Neural progenitor cell (in vitro differentiated cells): Measurements from ENCODE around the gene SPAG6. TPM values are rescaled to one million over a fixed set of nuclear protein-coding genes. Genes with fewer than 3 reads are reported as not detected.
A peak's percentile ranks its signal among the peaks of the same experiment; 100 is the strongest.

ENCODE experiments used
- DNase-seq: peaks from one replicate; pipeline ENCODE4 v3.0.0-alpha.2; 2016; ENCODE audit warnings: low spot score
- H2AFZ ChIP-seq: fragments of 200-600 bp; sonication (generic); replicated peaks from 2 replicates; pipeline ENCODE4 v1.6.1; 2016; ENCODE audit warnings: antibody characterized with exemption
- H3F3A ChIP-seq: fragments of 200-600 bp; sonication (generic); 2 replicates; pipeline ENCODE4 v1.6.1; 2016; ENCODE audit warnings: antibody characterized with exemption, low read depth
- H3K27ac ChIP-seq: fragments of 200-600 bp; sonication (generic); 2 replicates; pipeline ENCODE4 v1.5.1; 2016; ENCODE audit warnings: mild to moderate bottlenecking
- H3K27me3 ChIP-seq: fragments of 200-600 bp; sonication (generic); 2 replicates; pipeline ENCODE4 v1.6.1; 2016; ENCODE audit warnings: mild to moderate bottlenecking, moderate library complexity
- H3K36me3 ChIP-seq: fragments of 200-600 bp; sonication (generic); 2 replicates; pipeline ENCODE4 v1.5.1; 2016
- H3K4me1 ChIP-seq: fragments of 200-600 bp; sonication (generic); 2 replicates; pipeline ENCODE4 v1.6.1; 2016; ENCODE audit warnings: mixed run types
- H3K4me2 ChIP-seq: fragments of 200-600 bp; sonication (generic); 2 replicates; pipeline ENCODE4 v1.6.1; 2016
- H3K4me3 ChIP-seq: fragments of 200-600 bp; sonication (generic); 2 replicates; pipeline ENCODE4 v1.5.1; 2016
- H3K79me2 ChIP-seq: fragments of 200-600 bp; sonication (generic); 2 replicates; pipeline ENCODE4 v1.6.1; 2016; ENCODE audit warnings: low read depth
- H3K9ac ChIP-seq: fragments of 200-600 bp; sonication (generic); 2 replicates; pipeline ENCODE4 v1.6.1; 2016
- H3K9me3 ChIP-seq: fragments of 200-600 bp; sonication (generic); 2 replicates; pipeline ENCODE4 v1.5.1; 2016; ENCODE audit warnings: low read depth
- H4K20me1 ChIP-seq: fragments of 200-600 bp; sonication (generic); 2 replicates; pipeline ENCODE4 v1.6.1; 2016; ENCODE audit warnings: low read depth
- H3K27ac Mint-ChIP-seq: 3 replicates; pipeline ENCODE4 v1.8.0; 2021; ENCODE audit warnings: mixed read lengths
- H3K27me3 Mint-ChIP-seq: 2 replicates; pipeline ENCODE4 v1.8.0; 2022; ENCODE audit warnings: low read depth, mild to moderate bottlenecking, inconsistent platforms, moderate library complexity, mixed read lengths; ENCODE audit not compliant: insufficient read depth
- H3K36me3 Mint-ChIP-seq: 3 replicates; pipeline ENCODE4 v1.8.0; 2021; ENCODE audit warnings: mixed read lengths
- H3K4me1 Mint-ChIP-seq: 3 replicates; pipeline ENCODE4 v1.8.0; 2021; ENCODE audit warnings: mixed read lengths
- H3K4me3 Mint-ChIP-seq: 3 replicates; pipeline ENCODE4 v1.8.0; 2021; ENCODE audit warnings: mild to moderate bottlenecking, moderate library complexity, mixed read lengths
- H3K9me3 Mint-ChIP-seq: 3 replicates; pipeline ENCODE4 v1.8.0; 2020; ENCODE audit warnings: mixed read lengths
- EZH2 ChIP-seq: fragments of 200-600 bp; sonication (generic); IDR thresholded peaks from 2 replicates; pipeline ENCODE4 v1.6.1; 2017; ENCODE audit warnings: antibody characterized with exemption, mild to moderate bottlenecking, moderate library complexity
- EZH2phosphoT487 ChIP-seq: fragments of 200-600 bp; sonication (generic); IDR thresholded peaks from 2 replicates; pipeline ENCODE4 v1.6.1; 2017; ENCODE audit warnings: antibody characterized with exemption
- total RNA-seq: library from RNA; depleted of rRNA; stranded (reverse); fragments of >200 nt; gene quantifications from 2 replicates; pipeline ENCODE4 v1.2.3, GENCODE V29; 2015; ENCODE audit warnings: low replicate concordance
- TF ChIP-seq, protein P1 (sequence below): fragments of 200-600 bp; sonication (generic); IDR thresholded peaks from 2 replicates; pipeline ENCODE4 v1.5.1; 2017; ENCODE audit warnings: antibody characterized with exemption, mild to moderate bottlenecking

The SPAG6 gene
- total RNA-seq, 1 donor from 2014 or later, result 0.71 TPM

DNA sequence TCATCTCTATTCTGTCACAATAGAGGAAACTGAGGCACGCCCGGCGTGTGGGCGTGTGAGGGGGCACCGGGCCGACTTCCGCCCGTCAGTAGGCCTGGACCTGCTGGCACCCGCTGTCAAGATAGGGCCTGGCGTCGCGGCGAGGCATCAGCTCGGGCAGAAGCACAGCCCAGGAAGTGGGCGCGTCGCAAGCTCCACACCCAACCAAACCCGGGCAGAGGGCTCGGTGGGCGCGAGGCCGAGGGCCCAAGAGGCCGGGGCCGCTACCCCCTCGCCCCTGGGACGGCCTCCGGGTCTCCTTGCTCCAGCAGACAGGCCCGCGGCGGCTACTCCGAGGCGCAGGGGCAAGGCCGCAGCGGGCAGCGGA is 91.2 kb downstream of the SPAG6 start:
- Histone ChIP-seq H3K4me1 (peaks cover 9% of the 10 kb centered on the region), H3K27ac (no peak overlapping the region), H3F3A (peaks cover 26% of the 10 kb centered on the region), H4K20me1 (no peaks in the 10 kb centered on the region), H3K4me3 (peak overlapping the region; percentile 61), H3K9ac (no peak overlapping the region), H3K36me3 (no peaks in the 10 kb centered on the region), H2AFZ (peak overlapping the region; percentile 96), H3K79me2 (no peaks in the 10 kb centered on the region), H3K27me3 (peaks cover 67% of the 10 kb centered on the region), H3K9me3 (no peaks in the 10 kb centered on the region), H3K4me2 (peak overlapping the region; percentile 95)
- no peak for DNase-seq
- H3K36me3 Mint-ChIP-seq, result no peaks in the 10 kb centered on the region
- H3K27me3 Mint-ChIP-seq, result peaks cover 3% of the 10 kb centered on the region
- H3K4me1 Mint-ChIP-seq, result peaks cover 32% of the 10 kb centered on the region
- no peaks in the 10 kb centered on the region for H3K9me3 Mint-ChIP-seq
- peak overlapping the region; percentile 69 for H3K4me3 Mint-ChIP-seq
- no peak overlapping the region for H3K27ac Mint-ChIP-seq
- TF ChIP-seq EZH2 (no peak), EZH2phosphoT487 (no peak)
- TF ChIP-seq, protein P1, sequence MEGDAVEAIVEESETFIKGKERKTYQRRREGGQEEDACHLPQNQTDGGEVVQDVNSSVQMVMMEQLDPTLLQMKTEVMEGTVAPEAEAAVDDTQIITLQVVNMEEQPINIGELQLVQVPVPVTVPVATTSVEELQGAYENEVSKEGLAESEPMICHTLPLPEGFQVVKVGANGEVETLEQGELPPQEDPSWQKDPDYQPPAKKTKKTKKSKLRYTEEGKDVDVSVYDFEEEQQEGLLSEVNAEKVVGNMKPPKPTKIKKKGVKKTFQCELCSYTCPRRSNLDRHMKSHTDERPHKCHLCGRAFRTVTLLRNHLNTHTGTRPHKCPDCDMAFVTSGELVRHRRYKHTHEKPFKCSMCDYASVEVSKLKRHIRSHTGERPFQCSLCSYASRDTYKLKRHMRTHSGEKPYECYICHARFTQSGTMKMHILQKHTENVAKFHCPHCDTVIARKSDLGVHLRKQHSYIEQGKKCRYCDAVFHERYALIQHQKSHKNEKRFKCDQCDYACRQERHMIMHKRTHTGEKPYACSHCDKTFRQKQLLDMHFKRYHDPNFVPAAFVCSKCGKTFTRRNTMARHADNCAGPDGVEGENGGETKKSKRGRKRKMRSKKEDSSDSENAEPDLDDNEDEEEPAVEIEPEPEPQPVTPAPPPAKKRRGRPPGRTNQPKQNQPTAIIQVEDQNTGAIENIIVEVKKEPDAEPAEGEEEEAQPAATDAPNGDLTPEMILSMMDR, result no peak

DNA sequence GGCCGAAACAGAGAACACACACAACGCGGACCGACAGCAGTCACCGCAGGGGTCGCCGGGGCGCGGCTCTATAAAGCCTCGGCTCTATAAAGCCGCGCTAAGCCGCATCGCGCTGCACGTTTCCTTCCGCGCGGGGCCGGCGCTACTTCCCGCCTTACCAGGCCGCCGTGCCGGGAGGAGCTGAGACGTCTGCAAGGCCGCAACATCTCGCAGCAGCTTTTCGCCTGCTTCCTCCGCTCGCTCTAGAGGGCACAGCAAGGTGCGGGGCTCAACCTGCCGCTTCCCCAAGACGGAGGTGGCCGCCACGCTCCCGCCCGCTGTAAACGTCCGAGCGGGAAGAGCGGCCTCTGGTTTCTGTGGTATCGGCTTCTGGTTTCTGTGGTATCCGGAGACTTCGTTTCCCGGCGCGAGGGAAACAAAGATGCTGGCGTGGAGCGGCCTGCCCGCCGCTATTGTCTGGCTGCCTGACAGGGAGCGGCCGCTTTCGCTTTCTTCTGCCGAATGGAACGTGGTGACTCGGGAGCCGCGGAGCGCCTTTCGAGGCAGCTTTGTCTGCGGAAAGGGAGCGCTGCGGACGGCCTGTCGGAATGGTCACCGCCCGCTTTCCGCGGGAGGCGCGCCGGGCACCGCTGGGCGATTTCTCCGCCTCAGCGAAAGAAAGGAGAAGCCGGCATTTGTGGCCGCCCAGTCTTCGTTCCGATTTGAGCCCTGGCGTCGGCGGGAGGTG is 91.8 kb downstream of the SPAG6 start:
- Histone ChIP-seq H3K4me2 (peak overlapping the region; percentile 95), H3K9ac (no peak overlapping the region), H3K4me3 (peak overlapping the region; percentile 61), H3K27ac (peak overlapping the region; percentile 68), H2AFZ (peak overlapping the region; percentile 96), H3K4me1 (peaks cover 9% of the 10 kb centered on the region), H3K79me2 (no peaks in the 10 kb centered on the region), H3F3A (peaks cover 26% of the 10 kb centered on the region), H3K27me3 (peaks cover 73% of the 10 kb centered on the region), H4K20me1 (no peaks in the 10 kb centered on the region), H3K9me3 (no peaks in the 10 kb centered on the region), H3K36me3 (no peaks in the 10 kb centered on the region)
- Mint-ChIP-seq H3K36me3 (no peaks in the 10 kb centered on the region), H3K4me3 (peak overlapping the region; percentile 94), H3K9me3 (no peaks in the 10 kb centered on the region), H3K27ac (peak overlapping the region; percentile 96), H3K27me3 (peaks cover 3% of the 10 kb centered on the region), H3K4me1 (peaks cover 32% of the 10 kb centered on the region)
- DNase-seq, result peak; percentile 96
- TF ChIP-seq EZH2phosphoT487, result peak; percentile 74
- TF ChIP-seq, protein P1, result no peak
- peak; percentile 78 for TF ChIP-seq EZH2

DNA sequence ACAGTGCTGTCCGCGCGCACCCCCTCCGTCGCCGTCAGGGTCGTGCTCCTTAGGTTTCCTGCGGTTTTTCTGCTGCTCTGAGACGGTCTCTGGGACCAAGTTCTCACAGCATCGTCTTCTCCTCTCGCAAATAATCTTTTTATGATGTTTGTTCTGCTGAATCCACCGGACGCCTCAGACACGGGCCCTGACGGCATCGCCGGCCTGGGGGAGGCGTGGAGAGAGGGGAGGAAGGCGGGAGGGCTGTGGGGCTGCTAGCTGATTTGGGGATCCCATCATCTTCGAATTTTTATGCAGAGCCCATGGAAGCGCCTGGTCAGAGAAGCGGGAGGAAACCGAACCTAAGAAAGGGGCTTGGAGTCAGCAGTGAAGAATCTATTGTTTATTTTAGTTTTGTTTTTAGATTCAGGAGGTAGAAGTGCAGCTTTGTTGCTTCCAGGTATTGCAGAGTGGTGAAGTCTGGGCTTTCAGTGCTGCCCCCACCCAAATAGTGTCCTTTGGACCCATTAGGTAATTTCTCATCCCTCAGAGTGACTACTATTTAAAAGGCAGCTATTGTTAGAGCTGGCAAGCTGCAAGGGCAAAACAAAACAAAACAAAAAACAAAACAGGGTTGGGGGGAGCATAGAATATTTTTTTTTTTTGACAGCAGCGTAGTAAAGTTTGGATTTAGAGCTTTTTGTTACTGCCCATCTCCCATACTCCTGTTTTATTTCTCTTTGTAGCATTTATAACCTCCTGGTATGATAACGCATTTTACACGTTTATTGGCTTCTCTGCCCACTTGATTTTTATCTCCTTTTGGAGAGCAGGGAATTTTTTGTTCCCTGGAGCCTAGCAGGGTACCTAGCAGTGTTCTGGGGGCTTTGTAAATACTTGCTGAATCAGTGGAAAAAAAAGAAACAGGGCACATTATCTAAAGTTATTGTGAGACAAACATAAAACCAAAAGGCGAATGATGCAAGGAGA is 92.6 kb downstream of the SPAG6 start:
- peak overlapping the region; percentile 96 for H3K27ac Mint-ChIP-seq
- H3K9ac ChIP-seq, result no peak overlapping the region
- H3K4me2 ChIP-seq, result peak overlapping the region; percentile 95
- no peaks in the 10 kb centered on the region for H3K79me2 ChIP-seq
- peak; percentile 5 for TF ChIP-seq EZH2
- no peak for TF ChIP-seq EZH2phosphoT487
- no peaks in the 10 kb centered on the region for H3K36me3 Mint-ChIP-seq
- peaks cover 26% of the 10 kb centered on the region for H3F3A ChIP-seq
- peaks cover 36% of the 10 kb centered on the region for H3K4me1 Mint-ChIP-seq
- H3K27me3 ChIP-seq, result peaks cover 81% of the 10 kb centered on the region
- H3K36me3 ChIP-seq, result no peaks in the 10 kb centered on the region
- H3K9me3 Mint-ChIP-seq, result no peaks in the 10 kb centered on the region
- peaks cover 9% of the 10 kb centered on the region for H3K4me1 ChIP-seq
- peak overlapping the region; percentile 96 for H2AFZ ChIP-seq
- peak; percentile 23 for DNase-seq
- no peaks in the 10 kb centered on the region for H3K9me3 ChIP-seq
- H3K27ac ChIP-seq, result no peak overlapping the region
- H3K4me3 Mint-ChIP-seq, result peak overlapping the region; percentile 94
- H4K20me1 ChIP-seq, result no peaks in the 10 kb centered on the region
- peaks cover 3% of the 10 kb centered on the region for H3K27me3 Mint-ChIP-seq
- peak overlapping the region; percentile 61 for H3K4me3 ChIP-seq
